RWPE2 (cell line): ENCODE data around the gene CGNL1.

Experiments used
- ATAC-seq: fragments of 200-7000 bp; cut with Tn5 transposase; 3 replicates; pipeline ENCODE4 v1.9.1; 2021; ENCODE audit warnings: low read depth
- DNase-seq: peaks from one replicate; pipeline ENCODE4 v3.0.0-alpha.2; 2020; ENCODE audit warnings: low spot score
- H3K27ac ChIP-seq: fragments of 450-650 bp; 2 replicates; pipeline ENCODE4 v1.5.1; 2017; ENCODE audit warnings: mild to moderate bottlenecking; ENCODE audit not compliant: poor library complexity, severe bottlenecking
- H3K27me3 ChIP-seq: fragments of 250-450 bp; sonication (Bioruptor Pico); 2 replicates; pipeline ENCODE4 v1.5.1; 2021; ENCODE audit warnings: mild to moderate bottlenecking, moderate library complexity; ENCODE audit not compliant: insufficient read depth, poor library complexity, severe bottlenecking
- H3K36me3 ChIP-seq: fragments of 250-450 bp; sonication (Bioruptor Pico); 2 replicates; pipeline ENCODE4 v1.5.1; 2020; ENCODE audit warnings: low read depth, mild to moderate bottlenecking, moderate library complexity
- H3K4me1 ChIP-seq: fragments of 250-450 bp; sonication (Bioruptor Pico); 2 replicates; pipeline ENCODE4 v1.5.1; 2021; ENCODE audit warnings: mild to moderate bottlenecking, moderate library complexity; ENCODE audit not compliant: insufficient read depth, poor library complexity, severe bottlenecking
- H3K4me3 ChIP-seq: fragments of 250-450 bp; sonication (Bioruptor Pico); 2 replicates; pipeline ENCODE4 v1.5.1; 2021; ENCODE audit warnings: mild to moderate bottlenecking, moderate library complexity; ENCODE audit not compliant: severe bottlenecking
- H3K9me3 ChIP-seq: fragments of 250-450 bp; sonication (Bioruptor Pico); 2 replicates; pipeline ENCODE4 v1.5.1; 2021; ENCODE audit warnings: mild to moderate bottlenecking, moderate library complexity; ENCODE audit not compliant: severe bottlenecking
- TF ChIP-seq, protein P1 (sequence below): fragments of 450-650 bp; IDR thresholded peaks from one replicate; pipeline ENCODE4 v1.5.1; 2017; ENCODE audit warnings: mild to moderate bottlenecking, moderate library complexity; ENCODE audit not compliant: poor library complexity, severe bottlenecking

Gene CGNL1

DNA sequence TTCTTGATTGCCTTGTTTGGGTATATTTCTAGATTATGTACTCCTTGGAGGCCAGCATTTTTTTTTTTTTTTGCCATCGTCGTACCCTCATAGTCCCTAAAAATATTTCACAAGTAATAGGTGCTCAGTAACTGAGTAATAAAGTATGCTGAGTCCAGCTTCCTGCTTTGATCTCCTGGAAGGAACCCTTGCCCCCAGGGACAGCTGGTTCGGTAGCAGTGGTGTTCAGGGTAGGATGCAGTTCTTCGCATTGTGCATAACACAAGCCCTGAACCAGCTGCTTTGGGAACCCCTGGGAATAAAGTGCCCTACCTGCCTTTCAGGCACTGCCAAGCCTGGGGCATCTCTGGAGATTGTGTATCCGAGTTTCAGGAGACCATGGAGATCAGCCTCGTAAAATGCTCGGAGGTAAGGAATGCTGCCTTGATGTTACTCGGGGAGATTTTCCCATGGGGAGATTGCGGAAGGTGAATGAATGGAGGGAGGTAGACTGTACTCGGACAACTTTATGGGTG is 223.0 kb downstream of the CGNL1 start:
- Histone ChIP-seq H3K27me3 (no peaks in the 10 kb centered on the region), H3K4me1 (peaks cover 35% of the 10 kb centered on the region), H3K9me3 (no peaks in the 10 kb centered on the region), H3K4me3 (no peak overlapping the region), H3K27ac (no peak overlapping the region), H3K36me3 (no peaks in the 10 kb centered on the region)
- TF ChIP-seq, protein P1, sequence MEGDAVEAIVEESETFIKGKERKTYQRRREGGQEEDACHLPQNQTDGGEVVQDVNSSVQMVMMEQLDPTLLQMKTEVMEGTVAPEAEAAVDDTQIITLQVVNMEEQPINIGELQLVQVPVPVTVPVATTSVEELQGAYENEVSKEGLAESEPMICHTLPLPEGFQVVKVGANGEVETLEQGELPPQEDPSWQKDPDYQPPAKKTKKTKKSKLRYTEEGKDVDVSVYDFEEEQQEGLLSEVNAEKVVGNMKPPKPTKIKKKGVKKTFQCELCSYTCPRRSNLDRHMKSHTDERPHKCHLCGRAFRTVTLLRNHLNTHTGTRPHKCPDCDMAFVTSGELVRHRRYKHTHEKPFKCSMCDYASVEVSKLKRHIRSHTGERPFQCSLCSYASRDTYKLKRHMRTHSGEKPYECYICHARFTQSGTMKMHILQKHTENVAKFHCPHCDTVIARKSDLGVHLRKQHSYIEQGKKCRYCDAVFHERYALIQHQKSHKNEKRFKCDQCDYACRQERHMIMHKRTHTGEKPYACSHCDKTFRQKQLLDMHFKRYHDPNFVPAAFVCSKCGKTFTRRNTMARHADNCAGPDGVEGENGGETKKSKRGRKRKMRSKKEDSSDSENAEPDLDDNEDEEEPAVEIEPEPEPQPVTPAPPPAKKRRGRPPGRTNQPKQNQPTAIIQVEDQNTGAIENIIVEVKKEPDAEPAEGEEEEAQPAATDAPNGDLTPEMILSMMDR = no peak
- no peak for ATAC-seq
- no peak for DNase-seq

DNA sequence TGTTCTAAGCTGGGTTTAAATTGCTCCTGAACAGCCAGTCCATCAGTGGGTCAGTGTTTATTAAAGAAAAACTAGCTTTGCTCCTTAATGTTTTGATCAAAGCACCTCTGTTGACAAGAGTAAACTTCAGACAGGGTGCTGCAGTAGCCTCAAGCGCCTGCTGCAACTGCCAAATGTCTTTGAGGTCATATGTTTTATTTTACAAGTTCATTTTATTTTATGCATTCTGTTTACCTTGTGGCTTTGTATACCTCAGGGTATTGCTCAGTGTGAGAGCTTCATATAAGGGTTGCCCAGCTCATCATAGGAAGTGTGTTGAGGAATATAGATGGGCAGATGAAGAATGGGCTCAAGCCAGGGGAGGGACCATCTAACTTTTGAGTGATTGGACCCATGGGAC is 223.9 kb downstream of the CGNL1 start:
- Histone ChIP-seq H3K9me3 (no peaks in the 10 kb centered on the region), H3K4me1 (peaks cover 35% of the 10 kb centered on the region), H3K27ac (no peak overlapping the region), H3K4me3 (no peak overlapping the region), H3K36me3 (no peaks in the 10 kb centered on the region), H3K27me3 (no peaks in the 10 kb centered on the region)
- DNase-seq (no peak), ATAC-seq (no peak)
- TF ChIP-seq, protein P1 = no peak
